CD1c-positive myeloid dendritic cell (primary cell): ENCODE measurements around the gene FES.
A peak's percentile ranks its signal among the peaks of the same experiment; 100 is the strongest.
"Not testable (repeated sequence)": the region's sequence is repeated elsewhere in the genome, so short reads cannot be mapped to it uniquely, and the experiment has no call there.

ENCODE experiments used
- DNase-seq: peaks from one replicate; pipeline ENCODE4 v3.0.0-alpha.2; 2016; ENCODE audit errors: extremely low spot score

The FES gene

GRCh38 chr15:90891346-90891949 lies 7.1 kb downstream of the FES start:
- DNase-seq: no peak

GRCh38 chr15:90892023-90892422 lies 7.7 kb downstream of the FES start:
- no peak for DNase-seq

GRCh38 chr15:90892498-90893174 lies 8.3 kb downstream of the FES start:
- no peak for DNase-seq

GRCh38 chr15:90893175-90894090 lies 9.1 kb downstream of the FES start:
- DNase-seq: no peak

GRCh38 chr15:90895571-90896117 lies 11.3 kb downstream of the FES start:
- DNase-seq: peak; percentile 17

- DNase-seq: peak; percentile 90
Measured at GRCh38 chr15:90897131-90897655, 12.9 kb downstream of the FES start.

GRCh38 chr15:90901175-90902039 lies 17.1 kb downstream of the FES start:
- no peak for DNase-seq

- peak; percentile 90 for DNase-seq
Measured at GRCh38 chr15:90902040-90902839, 17.9 kb downstream of the FES start.

- DNase-seq: peak; percentile 90
Measured at GRCh38 chr15:90902840-90903732, 18.8 kb downstream of the FES start, which contains the start of gene MAN2A2. TSS of gene MAN2A2 (plus strand) at chr15:90903302. CDS start at chr15:90904208, 906 bp downstream.

- DNase-seq: no peak
Measured at GRCh38 chr15:90903733-90904536, 19.6 kb downstream of the FES start.

GRCh38 chr15:90904746-90905145 lies 20.4 kb downstream of the FES start:
- no peak for DNase-seq

GRCh38 chr15:90905306-90906180 lies 21.2 kb downstream of the FES start:
- DNase-seq: no peak

GRCh38 chr15:90906181-90906849 lies 22.0 kb downstream of the FES start:
- no peak for DNase-seq

GRCh38 chr15:90907051-90907660 lies 22.9 kb downstream of the FES start:
- no peak for DNase-seq

GRCh38 chr15:90907838-90908507 lies 23.7 kb downstream of the FES start:
- no peak for DNase-seq

GRCh38 chr15:90909449-90909848 lies 25.1 kb downstream of the FES start:
- not testable (repeated sequence) for DNase-seq
